SK-N-SH (cell line): Measurements from ENCODE around the gene DSP.

Source experiments
- CTCF ChIP-seq: fragments of 200-600 bp; sonication (generic); IDR thresholded peaks from 2 replicates; pipeline ENCODE4 v1.6.1; 2017; ENCODE audit warnings: antibody characterized with exemption, mild to moderate bottlenecking, moderate library complexity
- GATA2 ChIP-seq: sonication (generic); formaldehyde crosslinking; IDR thresholded peaks from 2 replicates; pipeline ENCODE4 v1.5.0; 2020; ENCODE audit warnings: mild to moderate bottlenecking, missing genetic modification reagents
- POLR2AphosphoS5 ChIP-seq: IDR thresholded peaks from 2 replicates; pipeline ENCODE4 v1.6.1; 2012; ENCODE audit warnings: low read depth, low read length

GRCh38 chr6:7558781-7559180 lies 17.3 kb downstream of the DSP start:
- TF ChIP-seq CTCF (no peak), POLR2AphosphoS5 (no peak), GATA2 (CRISPR knock-in tag) (no peak)
